OCI-LY1 (cell line): ENCODE data around the gene MAGI2.

ENCODE experiments used
- H2AFZ ChIP-seq: fragments of 200-600 bp; sonication (generic), shearing (Covaris generic); 2 replicates; pipeline ENCODE4 v1.6.0; 2014; ENCODE audit warnings: antibody characterized with exemption, mild to moderate bottlenecking, low read length
- H3F3A ChIP-seq: fragments of 200-600 bp; sonication (generic), shearing (Covaris generic); 2 replicates; pipeline ENCODE4 v1.6.0; 2014; ENCODE audit warnings: mild to moderate bottlenecking, antibody characterized with exemption, low read length, moderate library complexity; ENCODE audit not compliant: insufficient read depth
- H3K27ac ChIP-seq: fragments of 200-600 bp; sonication (generic); 2 replicates; pipeline ENCODE4 v1.5.1; 2014; ENCODE audit warnings: low read length, mixed run types, mild to moderate bottlenecking, low read depth; ENCODE audit not compliant: poor library complexity, severe bottlenecking
- H3K27me3 ChIP-seq: fragments of 200-600 bp; sonication (generic); 2 replicates; pipeline ENCODE4 v1.6.0; 2014; ENCODE audit warnings: antibody characterized with exemption, mild to moderate bottlenecking, low read length, moderate library complexity; ENCODE audit not compliant: insufficient read depth
- H3K36me3 ChIP-seq: fragments of 200-600 bp; sonication (generic); 2 replicates; pipeline ENCODE4 v1.6.1; 2014; ENCODE audit warnings: mild to moderate bottlenecking, antibody characterized with exemption, low read length, moderate library complexity, mixed read lengths; ENCODE audit not compliant: insufficient read depth
- H3K4me1 ChIP-seq: fragments of 200-600 bp; sonication (generic); 2 replicates; pipeline ENCODE4 v1.5.1; 2014; ENCODE audit warnings: mild to moderate bottlenecking, low read length, moderate library complexity; ENCODE audit not compliant: insufficient read depth, severe bottlenecking
- H3K4me2 ChIP-seq: fragments of 200-600 bp; sonication (generic), shearing (Covaris generic); 2 replicates; pipeline ENCODE4 v1.6.1; 2014; ENCODE audit warnings: low read length
- H3K4me3 ChIP-seq: fragments of 200-600 bp; sonication (generic); 2 replicates; pipeline ENCODE4 v1.5.1; 2014; ENCODE audit warnings: low read length, low read depth, mild to moderate bottlenecking, mixed read lengths; ENCODE audit not compliant: poor library complexity, severe bottlenecking
- H3K79me2 ChIP-seq: fragments of 200-600 bp; shearing (Covaris generic); 2 replicates; pipeline ENCODE4 v1.6.1; 2016; ENCODE audit warnings: mixed run types, low read length, mixed read lengths; ENCODE audit not compliant: insufficient read depth
- H3K9ac ChIP-seq: fragments of 200-600 bp; sonication (generic), shearing (Covaris generic); 2 replicates; pipeline ENCODE4 v1.6.1; 2014; ENCODE audit warnings: mild to moderate bottlenecking, low read length, mixed read lengths
- H3K9me2 ChIP-seq: fragments of 200-600 bp; sonication (generic), shearing (Covaris generic); 2 replicates; pipeline ENCODE4 v1.6.1; 2014; ENCODE audit warnings: low read depth, mild to moderate bottlenecking, low read length, mixed read lengths
- H3K9me3 ChIP-seq: fragments of 200-600 bp; shearing (Covaris generic); 2 replicates; pipeline ENCODE4 v1.6.1; 2014; ENCODE audit warnings: low read length, mixed read lengths
- H4K20me1 ChIP-seq: fragments of 200-600 bp; sonication (generic), shearing (Covaris generic); 2 replicates; pipeline ENCODE4 v1.6.0; 2016; ENCODE audit warnings: mild to moderate bottlenecking, low read length; ENCODE audit not compliant: insufficient read depth
- CTCF ChIP-seq: fragments of 200-600 bp; sonication (generic), shearing (Covaris generic); IDR thresholded peaks from 2 replicates; pipeline ENCODE4 v1.5.1; 2017; ENCODE audit warnings: mild to moderate bottlenecking, antibody characterized with exemption, low read length, moderate library complexity, mixed read lengths
- EZH2 ChIP-seq: fragments of 200-600 bp; sonication (generic), shearing (Covaris generic); IDR thresholded peaks from 2 replicates; pipeline ENCODE4 v1.8.0; 2017; ENCODE audit warnings: borderline replicate concordance, mixed run types, mild to moderate bottlenecking, antibody characterized with exemption, low read length, moderate library complexity, mixed read lengths

MAGI2 gene

GRCh38 chr7:79403879-79404278 lies 49.6 kb downstream of the MAGI2 start:
- no peaks in the 10 kb centered on the region for H3K9me3 ChIP-seq
- TF ChIP-seq CTCF (no peak), EZH2 (no peak)
- H3K27me3 ChIP-seq = no peaks in the 10 kb centered on the region
- no peaks in the 10 kb centered on the region for H3K9me2 ChIP-seq
- no peak overlapping the region for H3K9ac ChIP-seq
- H3K36me3 ChIP-seq = no peaks in the 10 kb centered on the region
- no peak overlapping the region for H3K4me3 ChIP-seq
- H3K79me2 ChIP-seq = no peaks in the 10 kb centered on the region
- H3F3A ChIP-seq = no peaks in the 10 kb centered on the region
- H3K27ac ChIP-seq = no peak overlapping the region
- no peak overlapping the region for H2AFZ ChIP-seq
- H3K4me1 ChIP-seq = no peaks in the 10 kb centered on the region
- no peak overlapping the region for H3K4me2 ChIP-seq
- no peaks in the 10 kb centered on the region for H4K20me1 ChIP-seq

GRCh38 chr7:79403451-79403850 lies 50.0 kb downstream of the MAGI2 start:
- no peaks in the 10 kb centered on the region for H3K27me3 ChIP-seq
- no peaks in the 10 kb centered on the region for H3K9me3 ChIP-seq
- TF ChIP-seq CTCF (no peak), EZH2 (no peak)
- H2AFZ ChIP-seq = no peak overlapping the region
- H3K36me3 ChIP-seq = no peaks in the 10 kb centered on the region
- H3K4me2 ChIP-seq = no peak overlapping the region
- no peak overlapping the region for H3K4me3 ChIP-seq
- no peaks in the 10 kb centered on the region for H4K20me1 ChIP-seq
- no peak overlapping the region for H3K9ac ChIP-seq
- no peaks in the 10 kb centered on the region for H3K79me2 ChIP-seq
- H3K9me2 ChIP-seq = no peaks in the 10 kb centered on the region
- no peak overlapping the region for H3K27ac ChIP-seq
- H3F3A ChIP-seq = no peaks in the 10 kb centered on the region
- H3K4me1 ChIP-seq = no peaks in the 10 kb centered on the region

GRCh38 chr7:79401254-79401653 lies 52.2 kb downstream of the MAGI2 start:
- TF ChIP-seq CTCF = no peak
- TF ChIP-seq EZH2 = no peak
- no peak overlapping the region for H3K27ac ChIP-seq
- H3K79me2 ChIP-seq = no peaks in the 10 kb centered on the region
- H3F3A ChIP-seq = no peaks in the 10 kb centered on the region
- H3K4me3 ChIP-seq = no peak overlapping the region
- no peaks in the 10 kb centered on the region for H3K9me3 ChIP-seq
- H2AFZ ChIP-seq = no peak overlapping the region
- H3K4me1 ChIP-seq = no peaks in the 10 kb centered on the region
- no peaks in the 10 kb centered on the region; the same call in 1 of the 2 replicates for H3K27me3 ChIP-seq
- no peak overlapping the region for H3K9ac ChIP-seq
- no peaks in the 10 kb centered on the region for H4K20me1 ChIP-seq
- no peaks in the 10 kb centered on the region for H3K36me3 ChIP-seq
- no peaks in the 10 kb centered on the region for H3K9me2 ChIP-seq
- H3K4me2 ChIP-seq = no peak overlapping the region
